AG04450 (cell line): ENCODE data around the gene PLK5. TPM values are rescaled to one million over a fixed set of nuclear protein-coding genes. Genes with fewer than 3 reads are reported as not detected.
"Not testable (repeated sequence)": the region's sequence is repeated elsewhere in the genome, so short reads cannot be mapped to it uniquely, and the experiment has no call there.

Source experiments
- CTCF ChIA-PET: fragments of 300-600, 350-600 bp; formaldehyde crosslinking; extraction: SDS; loops from one replicate; lab custom pipeline; 2022; ENCODE audit warnings: antibody characterized with exemption, inconsistent platforms; lab: Charles Lee
- POLR2A ChIA-PET: fragments of 350-600 bp; formaldehyde crosslinking; extraction: SDS; loops from one replicate; lab custom pipeline; 2021; ENCODE audit warnings: antibody characterized with exemption, inconsistent platforms; lab: Yijun Ruan, JAX
- DNase-seq: peaks from one replicate; pipeline ENCODE4 v3.0.0-alpha.2; 2011; ENCODE audit warnings: low read depth, low spot score
- H3K27ac ChIP-seq: one replicate; pipeline ENCODE4 v1.5.1; 2012; ENCODE audit warnings: low read depth, low read length, control low read depth
- H3K27me3 ChIP-seq: one replicate; pipeline ENCODE4 v1.6.0; 2012; ENCODE audit warnings: low read length; ENCODE audit not compliant: control insufficient read depth, insufficient read depth
- H3K4me3 ChIP-seq: 2 replicates; pipeline ENCODE4 v1.5.1; 2011; ENCODE audit warnings: mild to moderate bottlenecking, low read depth, low read length, control low read depth
- H3K9me3 ChIP-seq: 2 replicates; pipeline ENCODE4 v1.5.1; 2012; ENCODE audit warnings: low read length; ENCODE audit not compliant: control insufficient read depth, insufficient read depth
- CTCF ChIP-seq: IDR thresholded peaks from 2 replicates; pipeline ENCODE4 v1.5.1; 2011; ENCODE audit warnings: low read depth, low read length, control low read depth, inconsistent platforms
- polyA plus RNA-seq: library from polyadenylated mRNA; depleted of rRNA; stranded (reverse); fragments of >200 nt; gene quantifications from 2 replicates; pipeline ENCODE4 v1.2.3, GENCODE V29; 2011

PLK5 gene
- polyA plus RNA-seq, 1 experiment = not detected

DNA sequence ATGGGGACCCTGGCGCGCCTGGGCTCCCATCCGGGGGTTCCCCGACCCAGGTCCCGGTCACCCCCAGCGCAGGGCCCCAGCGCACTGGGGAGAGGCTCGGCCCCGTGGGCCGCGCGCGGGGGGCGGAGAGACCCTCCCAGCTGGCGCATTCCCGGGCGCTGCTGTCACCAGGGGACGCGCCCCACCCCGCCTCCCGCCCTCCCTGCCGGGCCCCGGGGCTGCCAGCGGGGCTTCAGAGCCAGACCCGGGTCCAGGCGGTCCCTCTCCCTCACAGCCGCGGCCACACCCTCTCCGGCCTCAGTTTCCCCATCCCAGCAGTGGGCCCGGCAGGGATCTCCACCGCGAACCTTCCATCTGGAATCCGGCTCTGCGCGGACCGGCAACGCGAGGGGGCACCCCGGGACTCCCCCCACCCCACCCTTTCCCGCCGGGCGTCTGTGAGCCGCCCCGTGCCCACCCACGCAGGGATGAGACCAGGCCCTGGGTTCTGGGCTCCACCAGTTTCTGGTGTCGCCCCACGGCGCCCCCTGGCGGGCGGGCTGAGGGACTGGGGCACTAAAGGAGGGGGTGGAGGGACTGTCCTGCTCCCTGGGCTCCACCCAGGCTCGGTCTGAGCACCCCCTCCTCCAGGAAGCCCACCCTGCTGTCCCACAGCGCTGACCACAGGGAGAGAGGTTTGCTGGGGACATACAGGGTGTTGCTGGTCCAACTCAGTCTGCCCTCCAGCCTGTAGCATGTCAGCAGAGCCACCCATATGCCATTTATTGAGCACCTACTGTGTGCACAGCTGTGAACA is 10.2 kb upstream of the PLK5 start:
- peaks cover 12% of the 10 kb centered on the region for H3K9me3 ChIP-seq
- TF ChIP-seq CTCF = peak; percentile 69
- CTCF ChIA-PET = no interaction called here
- no peak overlapping the region for H3K27ac ChIP-seq
- peaks cover 12% of the 10 kb centered on the region for H3K27me3 ChIP-seq
- POLR2A ChIA-PET = no interaction called here
- H3K4me3 ChIP-seq = peak overlapping the region; percentile 66
- DNase-seq = no peak

DNA sequence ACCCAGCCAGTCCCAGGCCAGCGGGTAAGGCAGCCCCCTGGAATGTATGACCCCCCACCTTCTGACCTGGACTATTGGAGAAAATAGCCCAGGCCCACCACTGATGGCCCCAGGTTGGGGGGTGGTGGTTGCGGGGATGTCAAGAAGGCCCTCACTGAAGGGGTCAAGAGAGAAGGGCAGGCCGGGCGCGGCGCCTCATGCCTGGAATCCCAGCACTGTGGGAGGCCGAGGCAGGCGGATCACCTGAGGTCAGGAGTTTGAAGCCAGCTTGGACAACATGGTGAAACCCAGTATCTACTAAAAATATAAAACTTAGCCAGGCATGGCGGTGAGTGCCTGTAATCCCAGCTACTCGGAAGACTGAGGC is 9.6 kb upstream of the PLK5 start:
- POLR2A ChIA-PET = no interaction called here
- CTCF ChIA-PET = interaction anchor here (0.8 to 1.1 kb wide), 3 partner anchors 11 to 158 kb away, joined by 3 to 4 read pairs (median 3); no protein-coding TSS in a partner anchor
- TF ChIP-seq CTCF = no peak
- no peak overlapping the region for H3K4me3 ChIP-seq
- H3K27me3 ChIP-seq = peaks cover 12% of the 10 kb centered on the region
- H3K9me3 ChIP-seq = peaks cover 12% of the 10 kb centered on the region
- no peak overlapping the region for H3K27ac ChIP-seq
- no peak for DNase-seq

DNA sequence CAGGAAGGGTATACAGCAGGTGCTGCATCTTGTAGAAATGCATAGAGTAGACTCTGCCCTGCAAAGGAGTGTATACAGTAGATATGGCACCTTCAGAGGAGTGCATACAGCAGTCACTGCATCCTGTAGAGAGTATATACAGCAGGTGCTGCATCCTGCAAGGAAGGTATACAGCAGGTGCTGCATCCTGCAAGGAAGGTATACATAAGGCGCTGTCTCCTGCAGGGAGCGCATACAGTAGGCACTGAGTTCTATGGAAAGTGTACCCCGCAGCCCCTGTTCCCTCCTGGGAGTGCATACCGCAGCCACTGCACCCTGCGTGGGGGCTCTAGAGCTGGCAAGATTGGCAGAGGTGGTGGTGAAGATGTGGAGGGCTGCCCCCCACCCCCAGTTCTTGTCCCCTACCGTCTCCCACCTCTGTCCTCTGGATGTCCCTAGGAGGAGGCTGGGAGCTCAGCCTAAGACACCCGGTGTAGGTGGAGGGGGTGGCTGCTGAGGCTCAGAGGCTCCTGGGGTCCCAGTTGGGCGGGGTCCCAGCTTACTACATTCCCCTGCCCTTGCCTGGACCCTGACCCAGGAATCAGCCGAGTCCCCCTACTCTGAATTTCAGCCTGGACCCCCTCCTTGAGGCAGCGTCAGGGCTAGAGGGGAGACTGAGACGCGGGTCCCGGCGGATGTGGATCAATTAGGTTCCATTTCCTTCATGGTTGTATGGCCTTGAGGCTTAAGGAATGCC is 8.7 kb upstream of the PLK5 start:
- peaks cover 12% of the 10 kb centered on the region for H3K27me3 ChIP-seq
- H3K27ac ChIP-seq = no peak overlapping the region
- DNase-seq = no peak
- TF ChIP-seq CTCF = no peak
- ChIA-PET POLR2A (no interaction called here), CTCF (interaction anchor here (0.6 to 1.1 kb wide), 4 partner anchors 12 to 157 kb away, joined by 3 to 5 read pairs (median 4); no protein-coding TSS in a partner anchor)
- H3K9me3 ChIP-seq = peaks cover 12% of the 10 kb centered on the region
- H3K4me3 ChIP-seq = no peak overlapping the region

GRCh38 chr19:1516395-1516753 is 7.5 kb upstream of the PLK5 start:
- peaks cover 12% of the 10 kb centered on the region for H3K27me3 ChIP-seq
- H3K4me3 ChIP-seq = no peak overlapping the region
- no peak for TF ChIP-seq CTCF
- no peak overlapping the region for H3K27ac ChIP-seq
- CTCF ChIA-PET = no interaction called here
- POLR2A ChIA-PET = no interaction called here
- DNase-seq = no peak
- H3K9me3 ChIP-seq = peaks cover 12% of the 10 kb centered on the region

DNA sequence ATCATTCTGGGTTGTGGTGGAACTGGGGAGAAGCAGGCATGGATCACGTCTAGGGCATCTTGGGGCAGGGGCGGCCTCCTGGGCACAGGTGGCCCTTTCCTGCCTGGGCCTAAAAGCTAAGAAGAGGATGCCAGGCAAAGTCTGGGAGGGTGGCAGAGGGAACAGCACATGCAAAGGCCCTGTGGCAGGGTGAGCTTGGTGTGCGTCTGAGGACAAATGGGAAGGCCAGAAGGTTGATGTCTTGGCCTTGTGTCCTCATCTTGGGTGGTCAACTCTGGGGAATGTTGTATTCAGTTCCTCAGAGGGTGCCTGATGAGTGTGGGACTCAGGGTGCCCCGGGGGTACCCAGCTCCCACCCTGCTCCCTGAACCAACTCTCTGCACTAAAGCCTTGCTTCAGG is 5.4 kb upstream of the PLK5 start:
- DNase-seq = no peak
- Histone ChIP-seq H3K4me3 (no peak overlapping the region), H3K9me3 (peaks cover 12% of the 10 kb centered on the region), H3K27ac (no peak overlapping the region), H3K27me3 (peaks cover 25% of the 10 kb centered on the region)
- POLR2A ChIA-PET = no interaction called here
- CTCF ChIA-PET = interaction anchor here (0.9 kb wide), 1 partner anchor 28 kb away, joined by 4 read pairs; no protein-coding TSS in a partner anchor
- no peak for TF ChIP-seq CTCF

DNA sequence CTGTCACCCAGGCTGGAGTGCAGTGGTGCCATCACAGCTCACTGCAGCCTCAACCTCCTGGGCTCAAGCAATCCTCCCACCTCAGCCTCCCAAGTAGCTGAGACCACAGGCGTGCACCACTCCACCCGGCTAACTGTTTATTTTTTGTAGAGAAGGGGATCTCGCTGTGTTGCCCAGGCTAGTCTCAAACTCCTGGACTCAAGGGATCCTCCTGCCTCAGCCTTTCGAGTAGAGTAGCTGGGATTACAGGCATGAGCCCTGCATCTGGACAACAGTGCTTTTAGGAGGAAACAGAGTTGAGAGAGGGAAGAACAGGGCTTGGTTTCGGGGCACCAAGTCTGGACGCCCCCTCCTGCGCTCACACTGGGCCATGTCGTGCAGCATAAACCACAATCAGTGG is 4.1 kb upstream of the PLK5 start:
- H3K4me3 ChIP-seq, DNase-seq, H3K27ac ChIP-seq, POLR2A ChIA-PET: not testable (repeated sequence)
- Histone ChIP-seq H3K27me3 (peaks cover 32% of the 10 kb centered on the region), H3K9me3 (peaks cover 12% of the 10 kb centered on the region)
- CTCF ChIA-PET = interaction anchor here (0.5 to 0.6 kb wide), 2 partner anchors 16 to 276 kb away, joined by 3 to 9 read pairs; no protein-coding TSS in a partner anchor
